ENCODE measurements around the gene SPINK1. TPM values are rescaled to one million over a fixed set of nuclear protein-coding genes. Genes with fewer than 3 reads are reported as not detected.

SPINK1 gene
- total RNA-seq, 1 experiment from 2014 or later = 4.5 TPM

GRCh38 chr5:147849226-147849625 lies 17.8 kb upstream of the SPINK1 start:
- TF ChIP-seq RAD21 (IDR thresholded peaks at IDR 0.05; ENCODE audit: low read depth) = no peak
- TF ChIP-seq ZNF274 (IDR thresholded peaks at IDR 0.05; ENCODE audit: low read depth, low read length) = no peak
- TF ChIP-seq ZBTB33 (IDR thresholded peaks at IDR 0.05; ENCODE audit: extremely low read depth, insufficient replicate concordance, low read length) = no peak
- TF ChIP-seq ZFX (IDR thresholded peaks at IDR 0.05) = no peak
- no peak for TF ChIP-seq EGR1 (IDR thresholded peaks at IDR 0.05; ENCODE audit: low read depth)
- no peak for TF ChIP-seq CTCF (IDR thresholded peaks at IDR 0.05 in 2 of 3, conservative IDR thresholded peaks at IDR 0.05 in 1 of 3; ENCODE audit: borderline replicate concordance in 1 of 3, insufficient read depth in 1 of 3, low read depth in 2 of 3, low read length in 2 of 3)
- TF ChIP-seq SRF (IDR thresholded peaks at IDR 0.05; ENCODE audit: low read depth) = no peak
- no peak for TF ChIP-seq TCF7L2 (IDR thresholded peaks at IDR 0.05; ENCODE audit: borderline replicate concordance, extremely low read depth, insufficient read depth, insufficient read length)
- no peak for TF ChIP-seq MAX (IDR thresholded peaks at IDR 0.05)
- TF ChIP-seq CEBPB (IDR thresholded peaks at IDR 0.05; ENCODE audit: low read depth) = no peak
- TF ChIP-seq CBX3 (IDR thresholded peaks at IDR 0.05; ENCODE audit: low read depth) = no peak
- Histone ChIP-seq H3K4me1 (ENCODE audit: control insufficient read depth in 1 of 2, insufficient read depth in 2 of 2, low read length in 2 of 2) (no peaks in the 10 kb centered on the region), H3K27ac (ENCODE audit: low read depth, low read length) (no peak overlapping the region), H2AFZ (ENCODE audit: low read depth, low read length, poor library complexity, severe bottlenecking) (no peak overlapping the region), H3K27me3 (ENCODE audit: insufficient read depth, low read length) (peaks cover 6% of the 10 kb centered on the region), H3K9me2 (ENCODE audit: insufficient read depth) (no peaks in the 10 kb centered on the region), H3K79me2 (ENCODE audit: insufficient read depth, low read length) (no peaks in the 10 kb centered on the region), H3K36me3 (ENCODE audit: control insufficient read depth in 1 of 2, insufficient read depth in 2 of 2, low read length in 2 of 2) (no peaks in the 10 kb centered on the region), H3K4me3 (replicated peaks in 1 of 2; ENCODE audit: low read depth in 1 of 2, low read length in 2 of 2) (no peak overlapping the region), H4K20me1 (ENCODE audit: insufficient read depth) (no peaks in the 10 kb centered on the region), H3K9ac (ENCODE audit: low read length) (no peak overlapping the region), H3K9me3 (ENCODE audit: control insufficient read depth in 1 of 2, insufficient read depth in 1 of 2, low read depth in 1 of 2, low read length in 2 of 2) (no peaks in the 10 kb centered on the region), H3K4me2 (ENCODE audit: low read length) (no peak overlapping the region)
- ATAC-seq (no peak), DNase-seq (ENCODE audit: low read depth, low spot score) (no peak)
- BruUV-seq (replicated peaks) = no TSS peak
- CTCF ChIA-PET = no interaction called here
- intact Hi-C loops (cut with micrococcal nuclease) = no loop called here
- RAD21 ChIA-PET (ENCODE audit: low non-redundant PET in 1 of 2, low total read pairs in 2 of 2, uncharacterized antibody in 2 of 2, unreplicated experiment in 2 of 2) = no interaction called here
- POLR2A ChIA-PET = no interaction called here
